WERI-Rb-1 (cell line): ENCODE data around the gene ZNF487.

ENCODE experiments used
- DNase-seq: peaks from one replicate; pipeline ENCODE4 v3.0.0-alpha.2; 2020
- H3K27ac ChIP-seq: fragments of 250-450 bp; sonication (Bioruptor Pico); 2 replicates; pipeline ENCODE4 v1.5.1; 2020; ENCODE audit warnings: mild to moderate bottlenecking, moderate library complexity
- H3K27me3 ChIP-seq: fragments of 250-450 bp; sonication (Bioruptor Pico); 2 replicates; pipeline ENCODE4 v1.5.1; 2021; ENCODE audit warnings: mild to moderate bottlenecking, low read depth, moderate library complexity; ENCODE audit not compliant: insufficient read depth, severe bottlenecking
- H3K36me3 ChIP-seq: fragments of 250-450 bp; sonication (Bioruptor Pico); 2 replicates; pipeline ENCODE4 v1.5.1; 2020; ENCODE audit warnings: mild to moderate bottlenecking, moderate library complexity
- H3K4me3 ChIP-seq: 2 replicates; pipeline ENCODE4 v1.5.1; 2011; ENCODE audit warnings: low read depth, mild to moderate bottlenecking, control low read depth, low read length
- H3K9me3 ChIP-seq: fragments of 250-450 bp; sonication (Bioruptor Pico); 2 replicates; pipeline ENCODE4 v1.5.1; 2021; ENCODE audit warnings: mild to moderate bottlenecking, moderate library complexity; ENCODE audit not compliant: severe bottlenecking
- CTCF ChIP-seq: IDR thresholded peaks from 2 replicates; pipeline ENCODE4 v1.5.1; 2011; ENCODE audit warnings: low read depth, mild to moderate bottlenecking, control low read depth, inconsistent platforms, low read length

ZNF487 gene

DNA sequence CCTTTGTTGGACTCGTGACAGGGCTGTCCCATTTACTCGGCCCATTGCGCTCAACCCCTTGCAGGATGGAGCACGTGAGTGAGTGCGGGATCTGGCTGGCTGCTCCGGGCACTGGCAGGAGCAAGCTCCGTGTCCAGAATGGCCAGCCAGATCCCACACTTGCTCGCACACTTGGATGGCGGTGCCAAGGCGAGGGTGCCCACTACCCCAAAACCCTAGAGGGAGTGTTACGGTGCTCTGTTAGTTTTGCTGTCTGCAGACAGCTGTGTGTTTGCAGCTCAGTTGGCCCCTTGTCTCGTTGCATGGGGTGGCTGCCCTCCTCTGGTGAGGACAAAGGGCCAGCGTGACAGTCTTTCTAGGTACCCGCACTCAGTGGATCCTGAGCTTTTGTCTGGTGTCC, 34.2 kb downstream of the ZNF487 start:
- no peak for DNase-seq
- no peaks in the 10 kb centered on the region for H3K27me3 ChIP-seq
- no peaks in the 10 kb centered on the region for H3K36me3 ChIP-seq
- H3K9me3 ChIP-seq, result peaks cover 3% of the 10 kb centered on the region
- TF ChIP-seq CTCF, result no peak
- H3K4me3 ChIP-seq, result no peak overlapping the region
- H3K27ac ChIP-seq, result no peak overlapping the region

GRCh38 chr10:43471935-43472720, 35.2 kb downstream of the ZNF487 start:
- TF ChIP-seq CTCF, result no peak
- Histone ChIP-seq H3K27ac (no peak overlapping the region), H3K4me3 (no peak overlapping the region), H3K36me3 (no peaks in the 10 kb centered on the region), H3K9me3 (peaks cover 3% of the 10 kb centered on the region), H3K27me3 (no peaks in the 10 kb centered on the region)
- DNase-seq, result peak; percentile 11

DNA sequence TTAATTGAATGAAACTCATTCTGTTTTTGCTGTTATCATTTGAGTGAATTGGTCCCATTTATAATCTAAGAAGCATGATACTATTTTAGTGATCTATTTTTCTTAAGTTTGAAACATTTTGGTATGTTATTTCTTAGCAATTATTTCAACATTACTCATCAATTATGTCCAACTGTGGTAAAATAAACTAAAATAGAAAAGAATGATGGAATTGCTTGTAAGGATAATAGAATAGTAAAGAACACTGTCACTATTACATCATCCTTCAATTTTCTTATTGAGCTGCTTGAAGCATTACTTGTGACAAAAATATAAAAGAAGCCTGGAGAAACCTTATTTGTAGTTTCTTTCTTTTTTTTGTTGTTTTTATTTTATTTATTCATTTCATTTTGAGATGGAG, 42.4 kb downstream of the ZNF487 start:
- TF ChIP-seq CTCF, result no peak
- DNase-seq, result no peak

GRCh38 chr10:43482319-43483078, 45.6 kb downstream of the ZNF487 start:
- Histone ChIP-seq H3K27ac (no peak overlapping the region), H3K27me3 (no peaks in the 10 kb centered on the region), H3K9me3 (peaks cover 18% of the 10 kb centered on the region), H3K36me3 (no peaks in the 10 kb centered on the region), H3K4me3 (no peak overlapping the region)
- DNase-seq, result no peak
- TF ChIP-seq CTCF, result no peak

More for the DNA sequence above, 42.4 kb downstream of the ZNF487 start:
- H3K36me3 ChIP-seq, result no peaks in the 10 kb centered on the region
- no peak overlapping the region for H3K27ac ChIP-seq
- H3K4me3 ChIP-seq, result no peak overlapping the region
- no peaks in the 10 kb centered on the region for H3K27me3 ChIP-seq
- H3K9me3 ChIP-seq, result peaks cover 20% of the 10 kb centered on the region

GRCh38 chr10:43491855-43492254, 54.9 kb downstream of the ZNF487 start:
- no peaks in the 10 kb centered on the region for H3K27me3 ChIP-seq
- H3K36me3 ChIP-seq, result no peaks in the 10 kb centered on the region
- H3K27ac ChIP-seq, result no peak overlapping the region
- TF ChIP-seq CTCF, result no peak
- DNase-seq, result no peak
- no peak overlapping the region for H3K4me3 ChIP-seq
- no peaks in the 10 kb centered on the region for H3K9me3 ChIP-seq
